Esophagus mucosa (tissue), 1 donor: ENCODE measurements around the gene ZMIZ1. TPM values are rescaled to one million over a fixed set of nuclear protein-coding genes. Genes with fewer than 3 reads are reported as not detected.
A peak's percentile ranks its signal among the peaks of the same experiment; 100 is the strongest.

Experiments used
- ATAC-seq: fragments of 200-7000 bp; cut with Tn5 transposase; one replicate; pipeline ENCODE4 v1.9.1; 2020
- total RNA-seq: library from RNA; stranded (reverse); gene quantifications from one replicate; pipeline ENCODE4 v1.2.4, GENCODE V29; 2023
- donor health status: DM: yes; HTN: yes; CAD: no.

Gene ZMIZ1
- total RNA-seq, 1 donor from 2014 or later, result 43.8 TPM

DNA sequence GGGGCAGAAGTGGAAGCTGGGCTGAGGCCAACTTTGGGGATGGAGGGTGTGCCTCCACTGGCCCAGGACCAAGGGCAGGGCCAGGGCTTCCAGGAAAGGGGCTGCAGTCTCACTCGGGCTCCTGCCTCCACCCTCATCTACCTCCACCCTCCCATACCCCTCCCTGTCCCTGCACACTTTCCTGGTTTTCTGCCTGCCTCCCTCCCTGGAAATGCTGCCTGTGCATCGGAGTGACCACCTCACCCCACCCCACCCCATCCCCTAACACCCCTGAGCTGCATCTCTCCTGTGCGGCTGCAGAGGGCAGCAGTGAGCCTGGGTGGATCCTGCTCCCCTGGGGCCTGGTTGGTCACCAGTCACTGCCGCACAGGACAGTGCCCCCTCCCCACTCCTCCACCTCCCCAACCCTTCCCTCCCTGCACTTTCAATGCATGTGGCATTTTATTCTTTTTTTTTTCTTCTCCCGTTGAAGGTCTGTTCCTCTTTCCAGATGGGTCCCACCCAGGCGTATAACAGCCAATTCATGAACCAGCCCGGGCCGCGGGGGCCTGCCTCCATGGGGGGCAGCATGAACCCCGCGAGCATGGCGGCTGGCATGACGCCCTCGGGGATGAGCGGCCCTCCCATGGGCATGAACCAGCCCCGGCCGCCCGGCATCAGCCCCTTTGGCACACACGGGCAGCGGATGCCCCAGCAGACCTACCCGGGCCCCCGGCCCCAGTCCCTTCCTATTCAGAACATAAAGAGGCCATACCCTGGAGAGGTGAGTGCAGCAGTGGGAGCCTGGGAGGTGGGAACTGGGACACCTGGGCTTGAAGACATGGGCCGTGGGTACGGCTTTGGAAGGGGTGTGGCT, 224.4 kb downstream of the ZMIZ1 start:
- ATAC-seq, result peak; percentile 27

DNA sequence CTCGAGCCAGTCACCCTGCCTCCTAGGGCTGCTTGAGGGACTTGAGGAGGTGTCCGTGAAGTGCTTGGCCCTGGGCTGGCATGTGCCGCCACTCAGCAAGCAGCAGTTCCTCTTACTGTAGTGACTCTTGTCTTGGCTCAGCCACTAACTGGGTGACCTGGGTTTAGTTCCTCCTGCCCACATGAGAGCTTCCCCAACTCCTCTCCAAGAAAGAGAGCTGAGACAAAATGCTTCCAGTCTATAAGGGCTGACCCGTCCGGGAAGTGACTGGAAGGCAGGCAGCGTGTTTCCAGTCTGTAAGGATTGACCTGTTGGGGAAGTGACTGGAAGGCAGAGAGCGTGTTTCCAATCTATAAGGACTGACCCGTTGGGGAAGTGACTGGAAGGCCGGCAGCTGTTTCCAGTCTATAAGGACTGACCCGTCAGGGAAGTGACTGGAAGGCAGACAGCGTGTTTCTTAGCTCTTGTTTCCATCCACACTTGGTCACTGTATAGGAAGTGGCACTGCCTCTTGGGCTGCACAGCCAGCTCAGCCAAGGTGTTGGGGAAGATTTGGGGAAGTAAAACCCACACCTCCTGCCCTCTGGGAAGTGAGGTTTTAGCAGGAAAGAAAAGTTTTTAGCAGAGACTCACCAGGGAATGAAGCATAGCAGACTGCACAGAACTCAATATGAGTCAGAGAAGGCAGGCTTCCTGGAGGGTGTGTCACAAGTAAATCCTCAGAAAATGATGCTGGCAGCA, 225.2 kb downstream of the ZMIZ1 start:
- peak; percentile 50 for ATAC-seq

DNA sequence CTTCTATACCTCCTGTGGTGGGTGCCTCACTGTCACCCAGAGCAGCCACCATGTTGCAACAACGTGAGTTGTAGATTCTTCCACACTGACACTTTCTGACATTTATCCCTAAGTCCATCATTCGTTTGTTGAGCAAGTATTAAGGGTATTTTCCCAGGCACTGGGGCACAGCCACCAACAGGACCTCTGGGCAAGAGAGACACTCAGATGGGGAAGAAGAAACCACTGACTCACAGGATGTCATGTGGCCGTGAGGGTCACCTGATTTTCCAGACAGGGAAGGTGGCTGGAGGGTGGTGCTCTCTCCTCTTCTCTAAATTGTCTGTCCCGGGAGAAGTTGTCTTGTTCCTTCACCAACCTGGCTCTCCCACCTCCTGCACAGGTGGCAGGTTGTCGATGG, 226.8 kb downstream of the ZMIZ1 start:
- ATAC-seq, result no peak

DNA sequence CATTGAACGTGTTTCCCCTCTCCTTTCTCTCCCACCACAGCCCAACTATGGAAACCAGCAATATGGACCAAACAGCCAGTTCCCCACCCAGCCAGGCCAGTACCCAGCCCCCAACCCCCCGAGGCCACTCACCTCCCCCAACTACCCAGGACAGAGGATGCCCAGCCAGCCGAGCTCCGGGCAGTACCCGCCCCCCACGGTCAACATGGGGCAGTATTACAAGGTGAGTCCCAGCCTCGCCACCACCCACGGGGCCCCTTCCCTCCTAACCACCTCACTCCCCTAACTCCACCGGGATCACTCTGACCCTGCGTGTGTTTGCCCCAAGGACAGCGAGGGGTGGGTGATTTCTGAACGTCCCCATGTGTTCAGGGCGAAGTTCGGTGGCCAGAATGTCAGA, 227.7 kb downstream of the ZMIZ1 start:
- ATAC-seq, result no peak

DNA sequence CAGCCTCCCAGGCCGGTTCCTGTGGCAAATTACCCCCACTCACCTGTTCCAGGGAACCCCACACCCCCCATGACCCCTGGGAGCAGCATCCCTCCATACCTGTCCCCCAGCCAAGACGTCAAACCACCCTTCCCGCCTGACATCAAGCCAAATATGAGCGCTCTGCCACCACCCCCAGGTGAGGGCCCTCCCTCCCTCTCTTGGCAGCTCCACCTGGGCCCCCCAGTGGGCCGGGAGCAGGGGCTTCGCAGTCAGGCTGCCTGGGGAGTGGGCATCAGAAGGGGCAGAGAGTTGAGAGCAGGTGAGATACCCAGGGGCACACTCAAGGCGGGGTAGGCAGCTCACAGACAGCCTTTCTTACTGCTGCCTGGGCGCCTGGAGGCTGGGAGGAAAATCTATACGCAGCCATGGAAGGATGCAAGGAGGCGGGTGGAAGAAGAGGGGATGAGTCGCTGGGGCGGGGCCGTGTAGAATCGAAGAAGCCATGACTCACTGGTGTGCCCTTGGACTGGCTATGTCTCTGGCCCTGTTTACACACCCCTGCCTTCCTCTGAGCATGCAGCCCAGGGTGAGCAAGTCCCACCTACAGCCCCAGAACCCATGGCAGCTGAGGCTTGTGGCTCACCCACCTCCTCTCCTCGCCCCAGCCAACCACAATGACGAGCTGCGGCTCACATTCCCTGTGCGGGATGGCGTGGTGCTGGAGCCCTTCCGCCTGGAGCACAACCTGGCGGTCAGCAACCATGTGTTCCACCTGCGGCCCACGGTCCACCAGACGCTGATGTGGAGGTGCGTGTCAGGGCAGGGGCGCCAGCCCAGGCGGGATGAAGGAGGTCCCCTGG, 229.9 kb downstream of the ZMIZ1 start:
- ATAC-seq, result peak; percentile 82

DNA sequence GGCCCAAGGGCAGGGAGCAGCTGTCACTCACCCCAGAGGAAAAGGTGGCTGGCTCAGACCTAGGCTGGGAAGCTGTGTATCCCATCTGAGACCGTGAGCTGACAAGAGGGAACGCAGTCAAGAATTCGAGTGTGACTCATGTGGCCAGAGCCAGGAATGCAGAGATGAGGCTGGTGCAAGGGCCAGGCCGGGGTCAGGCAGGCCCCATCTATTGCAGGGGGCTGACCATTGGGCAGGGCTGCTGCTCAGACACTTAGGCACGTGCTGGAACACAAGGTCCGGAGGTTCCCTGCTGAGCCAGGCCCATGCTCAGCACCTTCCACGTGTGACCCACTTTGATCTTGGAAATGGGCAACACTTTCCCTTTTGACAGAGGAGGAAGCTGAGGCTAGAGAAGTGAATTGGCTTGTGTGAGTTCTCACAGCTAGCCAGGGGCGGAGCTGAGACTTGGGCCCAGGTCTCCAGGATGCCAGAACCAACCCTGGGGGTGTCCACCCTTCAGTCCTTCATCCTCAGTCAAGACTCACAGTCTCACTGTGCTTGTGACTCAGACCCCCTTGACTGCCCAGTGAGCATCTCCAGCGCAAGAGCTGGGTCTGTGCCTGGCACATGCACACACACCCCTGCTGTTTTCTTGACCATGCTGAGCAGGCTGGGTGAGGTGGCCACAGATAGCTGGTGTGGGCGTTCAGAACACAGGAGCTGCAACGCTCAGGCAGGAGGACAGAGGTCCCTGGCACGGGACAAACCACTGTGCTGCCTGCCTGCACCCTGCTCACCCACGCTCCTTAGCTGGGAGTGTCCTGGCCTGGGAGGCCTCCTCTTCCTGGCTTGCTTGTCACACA, 230.9 kb downstream of the ZMIZ1 start:
- no peak for ATAC-seq

DNA sequence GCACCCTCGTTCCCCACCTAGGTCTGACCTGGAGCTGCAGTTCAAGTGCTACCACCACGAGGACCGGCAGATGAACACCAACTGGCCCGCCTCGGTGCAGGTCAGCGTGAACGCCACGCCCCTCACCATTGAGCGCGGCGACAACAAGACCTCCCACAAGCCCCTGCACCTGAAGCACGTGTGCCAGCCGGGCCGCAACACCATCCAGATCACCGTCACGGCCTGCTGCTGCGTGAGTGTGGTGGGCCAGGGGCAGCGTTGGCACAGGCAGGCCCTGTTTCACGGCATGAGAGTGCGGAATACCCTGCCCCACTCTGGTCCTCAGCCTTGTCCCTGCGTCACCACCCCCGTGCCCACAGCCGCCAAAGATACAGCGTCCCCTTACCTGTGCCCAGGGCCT, 231.9 kb downstream of the ZMIZ1 start:
- ATAC-seq, result no peak

DNA sequence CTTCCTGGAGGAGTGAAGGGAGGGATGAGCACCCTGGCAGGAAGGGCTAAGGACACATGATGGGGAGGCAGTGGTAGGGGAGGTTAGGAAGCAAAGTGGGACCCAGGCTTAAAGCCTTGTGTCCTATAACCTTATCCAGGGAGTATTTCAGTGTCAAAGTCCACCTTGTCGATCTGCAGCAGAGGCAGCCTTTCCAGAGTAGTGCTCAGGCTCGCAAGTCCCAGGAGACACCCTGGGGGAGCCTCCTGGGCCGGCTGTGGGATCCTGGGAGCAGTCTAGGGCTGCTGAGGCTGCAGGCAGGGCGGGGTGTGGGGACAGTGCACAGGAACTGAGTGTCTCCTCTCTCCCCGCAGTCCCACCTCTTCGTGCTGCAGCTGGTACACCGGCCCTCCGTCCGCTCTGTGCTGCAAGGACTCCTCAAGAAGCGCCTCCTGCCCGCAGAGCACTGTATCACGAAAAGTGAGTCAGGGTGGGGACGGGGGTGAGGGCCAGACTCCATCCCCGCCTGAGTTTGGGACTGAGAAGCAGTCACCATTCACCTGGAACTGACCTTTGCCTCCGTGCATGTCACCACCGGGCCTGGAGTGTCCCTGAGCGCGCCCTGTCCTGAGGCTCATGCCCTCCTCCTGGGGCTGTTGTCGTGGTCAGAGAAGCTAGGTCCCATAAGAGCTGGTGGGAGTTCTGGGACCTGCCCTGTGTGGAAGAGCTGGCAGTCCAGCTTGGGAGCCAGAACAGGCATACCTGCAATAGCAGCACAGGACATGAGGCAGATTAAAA, 233.2 kb downstream of the ZMIZ1 start:
- no peak for ATAC-seq

DNA sequence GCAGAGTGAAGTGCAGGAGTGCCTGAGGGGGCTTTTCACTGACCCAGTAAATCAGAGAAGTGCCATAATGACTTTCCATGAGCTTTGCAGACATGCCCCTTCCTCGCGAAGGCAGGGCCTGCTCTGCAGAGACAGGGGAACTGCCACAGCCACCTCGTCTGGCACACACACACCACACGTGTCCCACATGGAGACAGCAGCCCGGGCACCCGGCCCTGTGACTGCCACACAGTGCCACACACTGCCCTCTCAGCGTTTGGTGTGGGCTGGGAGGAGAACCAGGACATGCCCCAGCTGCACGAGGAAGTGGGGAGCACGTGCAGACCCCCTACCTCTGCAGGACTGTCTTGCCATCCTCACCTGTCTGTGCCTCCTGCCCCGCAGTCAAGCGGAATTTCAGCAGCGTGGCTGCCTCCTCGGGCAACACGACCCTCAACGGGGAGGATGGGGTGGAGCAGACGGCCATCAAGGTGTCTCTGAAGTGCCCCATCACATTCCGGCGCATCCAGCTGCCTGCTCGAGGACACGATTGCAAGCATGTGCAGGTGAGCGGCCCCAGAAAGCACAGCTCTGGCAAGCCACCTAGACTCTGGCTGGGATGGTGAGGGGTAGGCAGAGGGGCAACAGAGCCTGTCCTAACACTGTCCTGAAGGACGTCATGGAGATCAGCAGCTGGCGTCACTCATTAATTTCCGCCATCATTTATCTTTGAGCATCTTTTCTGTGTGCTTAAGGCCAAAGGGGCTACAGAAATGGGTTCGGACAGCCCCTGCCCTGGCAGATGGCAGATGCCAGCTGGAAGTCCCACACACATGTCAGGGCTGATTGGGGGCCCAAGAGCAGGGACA, 235.1 kb downstream of the ZMIZ1 start:
- ATAC-seq, result no peak

DNA sequence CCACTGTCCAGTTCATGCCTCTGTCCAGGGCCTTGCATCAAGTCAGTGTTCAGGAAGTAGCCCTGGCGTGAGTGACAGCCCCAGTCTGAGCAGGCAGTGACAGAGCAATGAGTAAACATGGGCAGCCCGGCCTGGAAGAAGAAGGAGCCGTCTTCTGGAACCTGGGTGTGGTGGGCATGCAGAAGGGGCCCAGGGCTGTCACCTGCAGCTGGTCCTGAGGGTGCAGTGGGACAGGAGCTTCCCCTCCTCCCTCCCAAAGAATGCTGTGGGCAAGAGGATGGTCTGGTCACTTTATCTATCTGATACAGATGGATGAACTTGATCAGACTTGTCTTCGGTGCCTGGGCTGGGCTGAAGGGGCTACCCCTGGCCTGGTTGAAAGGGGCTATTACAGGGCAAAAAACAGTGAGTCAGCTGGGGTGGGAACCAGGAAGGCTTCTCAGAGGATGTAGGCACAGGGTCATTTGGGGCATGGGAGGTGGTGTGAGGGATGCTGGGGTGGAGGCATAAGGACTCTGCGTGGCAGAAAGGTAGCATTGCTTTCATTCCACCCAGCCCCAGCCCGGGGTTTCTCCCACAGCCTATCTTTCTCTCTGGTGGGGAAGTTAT, 235.8 kb downstream of the ZMIZ1 start:
- peak; percentile 39 for ATAC-seq

DNA sequence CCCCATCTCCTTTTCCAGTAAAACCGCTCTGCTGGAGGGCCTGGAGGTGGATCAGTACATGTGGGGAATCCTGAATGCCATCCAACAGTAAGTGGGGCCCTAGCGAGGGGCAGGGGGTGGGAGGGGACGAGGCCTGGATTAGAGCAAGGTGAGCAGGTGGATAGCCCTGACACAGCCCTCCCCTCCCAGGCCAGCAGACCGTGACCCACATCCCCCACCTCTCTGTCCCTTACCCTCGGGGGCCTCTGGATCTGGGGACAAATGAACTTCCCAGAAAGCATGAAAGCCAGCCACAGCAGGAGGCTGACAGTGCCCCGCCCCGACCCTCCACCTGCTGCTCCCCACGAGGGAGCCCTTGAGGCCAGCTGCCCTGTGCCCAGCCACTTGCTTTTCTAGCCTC, 236.7 kb downstream of the ZMIZ1 start:
- ATAC-seq, result no peak

DNA sequence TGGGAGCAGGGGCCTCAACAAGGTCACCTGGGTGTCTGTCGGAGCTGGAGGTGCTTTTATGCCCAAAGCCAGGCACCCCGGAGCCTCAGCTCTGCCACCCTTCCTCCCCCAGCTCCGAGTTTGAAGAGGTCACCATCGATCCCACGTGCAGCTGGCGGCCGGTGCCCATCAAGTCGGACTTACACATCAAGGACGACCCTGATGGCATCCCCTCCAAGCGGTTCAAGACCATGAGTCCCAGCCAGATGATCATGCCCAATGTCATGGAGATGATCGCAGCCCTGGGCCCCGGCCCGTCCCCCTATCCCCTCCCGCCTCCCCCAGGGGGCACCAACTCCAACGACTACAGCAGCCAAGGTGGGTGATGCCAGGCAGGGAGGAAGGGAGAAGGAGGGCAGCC, 237.2 kb downstream of the ZMIZ1 start:
- no peak for ATAC-seq

DNA sequence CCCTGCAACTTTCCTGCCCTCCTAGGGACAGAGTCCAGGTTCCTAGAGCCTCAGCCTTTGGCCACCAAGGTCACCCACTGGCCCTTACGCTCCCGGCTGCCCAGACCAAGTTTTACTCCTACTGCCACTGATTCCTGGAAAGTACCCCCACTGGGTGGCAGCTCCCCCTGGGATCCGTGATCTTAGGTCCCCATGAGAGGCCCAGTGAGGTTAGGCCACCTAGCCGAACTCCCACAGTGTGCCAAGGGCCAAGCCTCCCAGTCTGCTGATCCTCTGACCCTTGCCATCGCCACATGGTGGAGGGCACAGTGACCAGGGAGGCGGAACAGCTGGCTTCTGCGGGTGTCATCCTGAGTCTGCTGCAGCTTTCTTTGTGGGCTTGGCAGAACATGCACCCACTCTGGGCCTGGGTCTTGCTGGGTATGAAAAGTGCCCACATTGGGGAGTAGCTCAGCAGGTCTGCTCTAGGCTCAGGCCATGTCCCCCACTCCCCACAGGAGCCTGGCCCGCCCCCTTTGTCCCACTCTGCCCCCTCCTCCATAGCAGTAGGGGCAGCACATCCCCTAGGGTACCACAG, 238.0 kb downstream of the ZMIZ1 start:
- ATAC-seq, result no peak

DNA sequence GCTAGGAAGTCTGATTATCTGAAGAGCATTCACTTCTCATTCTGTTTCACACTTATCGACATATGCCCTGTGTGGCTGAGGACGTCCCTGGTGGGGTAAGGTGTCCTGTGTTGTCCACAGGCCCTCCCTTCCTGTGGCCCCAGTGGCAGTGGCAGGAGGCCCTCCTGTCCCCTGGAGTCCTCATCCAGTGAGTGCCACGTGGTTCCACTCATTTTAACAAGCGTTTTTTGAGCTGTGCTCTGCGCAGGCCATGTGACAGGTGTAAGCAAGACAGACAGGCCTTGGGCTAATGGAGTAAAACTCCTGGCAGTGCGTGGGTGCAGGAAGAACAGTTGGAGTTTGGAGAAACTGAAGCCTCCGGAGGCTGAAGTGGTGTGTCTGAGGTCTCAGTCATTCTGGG, 239.2 kb downstream of the ZMIZ1 start:
- no peak for ATAC-seq

DNA sequence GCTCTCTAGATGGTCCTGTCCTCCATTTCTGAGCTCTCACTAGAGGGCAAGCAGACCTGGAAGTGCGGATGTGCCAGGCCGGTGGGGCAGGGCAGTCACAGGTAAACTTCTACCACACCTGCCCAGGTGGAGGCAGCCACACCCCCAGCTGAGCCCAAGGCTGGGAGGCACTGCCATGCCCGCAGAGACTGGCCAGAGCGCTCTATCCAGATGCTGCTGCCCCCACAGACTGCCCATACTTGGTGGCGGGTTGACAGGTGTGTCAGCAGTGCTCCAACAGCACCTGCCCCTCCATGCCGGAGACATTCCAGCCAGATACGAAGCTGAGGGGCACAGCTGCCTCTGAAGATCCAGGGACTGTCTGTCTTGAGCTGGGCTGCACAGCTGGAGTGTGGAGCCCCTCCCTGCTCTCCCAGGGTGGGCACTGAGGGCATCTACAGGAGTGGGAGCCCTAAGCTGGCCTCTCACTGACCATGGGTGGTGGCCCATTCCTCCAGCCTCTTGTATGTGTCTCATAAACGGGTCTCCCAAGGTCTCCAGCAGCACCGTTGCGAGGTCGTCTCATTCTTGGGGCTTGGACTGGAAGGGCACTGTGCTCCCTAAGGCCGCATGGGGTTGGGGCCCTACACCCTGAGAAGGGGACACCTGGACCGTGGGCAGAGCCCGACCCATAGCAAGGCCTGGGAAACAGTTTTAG, 240.4 kb downstream of the ZMIZ1 start:
- ATAC-seq, result no peak

DNA sequence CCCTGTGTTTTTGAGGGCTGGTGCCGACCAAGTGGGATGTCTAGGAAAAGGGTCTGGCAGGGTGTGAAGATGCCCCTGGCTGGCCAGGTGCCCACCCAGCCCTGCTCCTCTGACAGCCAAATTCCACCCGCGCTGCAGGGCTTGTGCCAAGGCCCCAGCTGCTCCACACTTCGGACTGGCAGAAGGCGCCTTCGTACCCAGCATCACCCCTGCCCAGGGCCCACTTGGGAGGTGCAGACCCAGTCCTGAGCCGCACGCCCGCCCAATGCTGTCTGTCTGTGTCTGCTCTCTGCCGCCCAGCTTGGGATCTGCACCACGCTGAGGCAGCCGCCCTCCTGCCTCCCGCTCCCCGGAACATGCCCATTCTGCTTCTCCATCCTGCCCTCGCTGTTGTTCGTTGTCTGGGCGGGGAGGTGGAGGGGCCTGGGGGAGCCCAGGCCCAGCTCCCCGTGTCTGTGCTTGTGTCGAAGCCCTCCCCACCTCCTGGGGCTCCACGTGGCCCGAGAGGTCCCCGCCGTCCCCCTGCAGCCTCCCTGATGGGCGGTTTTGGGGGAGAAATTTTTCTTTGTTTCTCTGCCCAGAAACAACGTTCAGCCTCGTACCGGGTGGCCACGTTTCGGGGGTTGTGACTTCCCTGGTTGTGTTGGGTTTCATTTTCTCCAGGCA, 241.6 kb downstream of the ZMIZ1 start:
- ATAC-seq, result no peak

DNA sequence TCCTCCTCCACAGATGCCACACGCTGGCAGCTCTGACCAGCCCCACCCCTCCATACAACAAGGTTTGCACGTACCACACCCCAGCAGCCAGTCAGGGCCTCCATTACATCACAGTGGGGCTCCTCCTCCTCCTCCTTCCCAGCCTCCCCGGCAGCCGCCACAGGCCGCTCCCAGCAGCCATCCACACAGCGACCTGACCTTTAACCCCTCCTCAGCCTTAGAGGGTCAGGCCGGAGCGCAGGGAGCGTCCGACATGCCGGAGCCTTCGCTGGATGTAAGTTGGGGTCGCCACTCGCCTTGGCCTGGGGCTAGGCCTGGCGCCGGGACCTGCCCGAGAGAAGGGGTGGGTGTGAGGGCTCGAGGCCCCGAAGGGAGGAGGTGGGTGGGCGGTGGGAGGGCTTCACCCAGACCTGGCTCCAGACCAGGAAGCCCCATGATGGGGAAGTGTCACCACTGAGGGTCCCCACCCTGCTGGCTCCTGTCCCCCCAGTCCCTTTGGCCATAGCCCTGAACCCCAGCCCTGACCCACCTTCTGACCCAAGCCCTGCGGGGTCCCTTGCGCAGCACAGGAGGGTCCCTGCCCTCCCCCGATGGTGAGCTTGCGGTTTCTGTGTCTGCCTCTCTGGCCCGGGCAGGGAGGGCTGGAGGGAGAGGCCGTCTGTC, 242.3 kb downstream of the ZMIZ1 start:
- peak; percentile 68 for ATAC-seq
